ACHN (cell line): ENCODE measurements around the gene RPS2.
A peak's percentile ranks its signal among the peaks of the same experiment; 100 is the strongest.
"Not testable (repeated sequence)": the region's sequence is repeated elsewhere in the genome, so short reads cannot be mapped to it uniquely, and the experiment has no call there.

Source experiments
- DNase-seq: peaks from one replicate; pipeline ENCODE4 v3.0.0-alpha.2; 2015
- in situ Hi-C: cut with HindIII; loops from 2 replicates; pipeline ENCODE4 v1.10.0; 2017; ENCODE audit warnings: low sequenced_read_pairs, low pct_ligation_motif_present, low pct_unique_long_range_greater_than_20kb

Gene RPS2

GRCh38 chr16:1972490-1972877 is 7.9 kb upstream of the RPS2 start:
- in situ Hi-C loops, result no loop called here
- peak; percentile 55 for DNase-seq

GRCh38 chr16:1971796-1972489 is 7.3 kb upstream of the RPS2 start, which contains the start of gene TBL3:
TBL3 (plus strand) TSS chr16:1972053; CDS start chr16:1972165, 112 bp downstream.
- in situ Hi-C loops, result no loop called here
- DNase-seq, result peak; percentile 99

GRCh38 chr16:1968146-1968953 is 3.7 kb upstream of the RPS2 start:
- in situ Hi-C loops, result no loop called here
- no peak for DNase-seq

GRCh38 chr16:1966460-1966859 is 1.8 kb upstream of the RPS2 start, which contains the start of gene RNF151:
RNF151 (plus strand) TSS chr16:1966856; CDS start chr16:1966882, 26 bp downstream.
- DNase-seq, result no peak
- in situ Hi-C loops, result no loop called here

GRCh38 chr16:1965396-1966001 is 873 bp upstream of the RPS2 start:
- DNase-seq, result no peak
- in situ Hi-C loops, result no loop called here

GRCh38 chr16:1963806-1964505 is 670 bp downstream of the RPS2 start:
- in situ Hi-C loops, result no loop called here
- DNase-seq, result peak; percentile 50

GRCh38 chr16:1962161-1963153 is 2.2 kb downstream of the RPS2 start:
- in situ Hi-C loops, DNase-seq: not testable (repeated sequence)

GRCh38 chr16:1961651-1962067 is 3.0 kb downstream of the RPS2 start:
- no peak for DNase-seq
- in situ Hi-C loops, result no loop called here

DNA sequence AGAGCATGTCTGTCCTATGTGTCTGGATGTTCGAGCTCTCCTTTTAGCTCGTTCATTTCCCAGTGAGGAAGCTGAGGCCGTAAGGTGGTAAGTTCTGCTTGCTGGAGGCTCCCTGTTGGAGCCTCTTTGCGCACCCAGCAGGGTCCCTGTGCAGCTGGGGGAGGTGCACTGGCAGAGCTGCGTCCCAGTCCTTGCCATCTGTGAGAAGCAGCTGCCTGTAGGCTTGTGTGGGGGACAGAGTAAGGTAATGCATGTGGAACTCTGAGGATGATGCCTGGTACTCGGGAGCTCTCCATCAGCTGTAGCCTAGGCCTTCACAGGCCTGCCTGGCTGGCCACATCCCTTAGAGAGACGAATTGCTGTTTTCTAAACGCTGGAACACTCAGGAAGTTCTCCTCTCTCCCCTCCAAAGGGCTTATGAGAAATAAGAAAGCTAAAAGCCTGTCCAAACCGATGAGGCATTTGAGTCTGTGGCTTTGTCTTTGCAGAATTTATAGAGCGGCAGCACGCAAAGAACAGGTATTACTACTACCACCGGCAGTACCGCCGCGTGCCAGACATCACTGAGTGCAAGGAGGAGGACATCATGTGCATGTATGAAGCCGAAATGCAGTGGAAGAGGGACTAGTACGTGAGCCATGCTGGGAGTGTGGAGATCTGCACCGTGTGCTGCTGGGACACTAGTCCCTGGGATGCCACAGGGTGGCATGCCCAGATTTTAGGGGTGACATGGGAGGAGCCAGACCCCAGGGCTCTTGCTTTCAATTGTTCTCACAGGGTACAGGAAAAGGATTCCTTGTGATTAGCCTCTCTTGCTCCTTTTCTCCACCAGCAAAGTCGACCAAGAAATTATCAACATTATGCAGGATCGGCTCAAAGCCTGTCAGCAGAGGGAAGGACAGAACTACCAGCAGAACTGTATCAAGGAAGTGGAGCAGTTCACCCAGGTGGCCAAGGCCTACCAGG is 3.7 kb downstream of the RPS2 start:
- in situ Hi-C loops, result no loop called here
- DNase-seq, result peak; percentile 54

- in situ Hi-C loops, result loop anchor here (5.0 kb wide), 1 partner anchor 92 kb away; no protein-coding TSS in a partner anchor
- DNase-seq, result peak; percentile 95
Observed at GRCh38 chr16:1959269-1960039, 5.2 kb downstream of the RPS2 start, which contains the start of gene NDUFB10. NDUFB10 (plus strand) TSS chr16:1959538; CDS start chr16:1959625, 87 bp downstream.

- DNase-seq, result no peak
- in situ Hi-C loops, result loop anchor here (5.0 kb wide), 1 partner anchor 91 kb away; no protein-coding TSS in a partner anchor
Observed at GRCh38 chr16:1958715-1959268, 5.8 kb downstream of the RPS2 start.

- not testable (repeated sequence) for DNase-seq
- in situ Hi-C loops, result loop anchor here (5.0 kb wide), 1 partner anchor 91 kb away; no protein-coding TSS in a partner anchor
Observed at GRCh38 chr16:1958143-1958491, 6.5 kb downstream of the RPS2 start.

DNA sequence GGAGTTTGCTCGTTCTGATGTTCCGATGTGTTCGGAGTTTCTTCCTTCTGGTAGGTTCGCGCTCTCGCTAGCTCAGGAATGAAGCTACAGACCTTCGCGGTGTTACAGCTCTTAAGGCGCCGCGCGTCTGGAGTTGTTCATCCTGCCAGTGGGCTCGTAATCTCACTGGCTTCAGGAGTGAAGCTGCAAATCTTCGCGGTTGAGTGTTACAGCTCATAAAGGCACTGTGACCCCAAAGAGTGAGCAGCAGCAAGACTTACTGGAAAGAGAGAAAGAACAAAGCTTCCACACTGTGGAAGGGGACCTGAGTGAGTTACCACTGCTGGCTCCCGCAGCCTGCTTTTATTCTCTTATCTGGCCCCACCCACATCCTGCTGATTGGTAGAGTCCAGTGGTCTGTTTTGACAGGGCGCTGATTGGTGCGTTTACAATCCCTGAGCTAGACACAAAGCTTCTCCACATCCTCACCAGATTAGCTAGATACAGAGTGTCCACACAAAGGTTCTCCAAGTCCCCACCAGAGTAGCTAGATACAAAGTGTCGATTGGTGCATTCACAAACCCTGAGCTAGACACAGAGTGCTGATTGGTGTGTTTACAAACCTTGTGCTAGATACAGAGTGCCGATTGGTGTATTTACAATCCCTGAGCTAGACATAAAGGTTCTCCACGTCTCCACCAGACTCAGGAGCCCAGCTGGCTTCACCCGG is 7.0 kb downstream of the RPS2 start:
- not testable (repeated sequence) for DNase-seq
- in situ Hi-C loops, result loop anchor here (5.0 kb wide), 1 partner anchor 90 kb away; no protein-coding TSS in a partner anchor

DNA sequence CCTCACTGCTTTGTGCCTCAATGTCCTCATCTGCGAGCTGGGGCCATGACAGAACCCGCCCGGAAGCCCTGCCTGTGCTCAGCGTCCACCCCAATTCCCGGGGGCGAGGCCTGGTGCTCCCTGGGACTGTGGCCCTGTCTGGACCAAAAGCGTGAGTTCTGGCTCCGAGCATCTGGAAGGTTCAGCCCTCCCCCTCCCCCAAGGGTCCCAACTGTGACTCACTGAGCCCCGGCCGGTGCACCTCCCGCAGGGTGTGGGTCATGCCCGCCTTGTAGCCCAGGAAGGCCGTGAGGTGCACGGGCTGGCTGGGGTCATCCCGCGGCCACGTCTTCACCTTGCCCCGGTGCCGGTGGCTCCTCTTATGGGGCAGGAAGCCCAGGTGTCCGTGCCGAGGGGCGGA is 10.9 kb downstream of the RPS2 start:
- DNase-seq, result no peak
- in situ Hi-C loops, result no loop called here

- in situ Hi-C loops, result no loop called here
- DNase-seq, result no peak
Observed at GRCh38 chr16:1950559-1950958, 14.1 kb downstream of the RPS2 start.
